Neuronal stem cell (in vitro differentiated cells): ENCODE measurements around the gene RSRP1.
A peak's percentile ranks its signal among the peaks of the same experiment; 100 is the strongest.
"Not testable (repeated sequence)": the region's sequence is repeated elsewhere in the genome, so short reads cannot be mapped to it uniquely, and the experiment has no call there.

Experiments used
- DNase-seq: peaks from one replicate; pipeline ENCODE4 v3.0.0-alpha.2; 2013; ENCODE audit warnings: low spot score
- H2AFZ ChIP-seq: one replicate; pipeline ENCODE4 v1.6.1; 2013; ENCODE audit warnings: mild to moderate bottlenecking, low read length, inconsistent platforms
- H2AK5ac ChIP-seq: 2 replicates; pipeline ENCODE4 v1.6.1; 2013; ENCODE audit warnings: low read depth, mild to moderate bottlenecking, inconsistent platforms, low read length, moderate library complexity, mixed read lengths
- H2BK120ac ChIP-seq: 2 replicates; pipeline ENCODE4 v1.6.1; 2013; ENCODE audit warnings: low read depth, mild to moderate bottlenecking, inconsistent platforms, low read length, moderate library complexity, mixed read lengths
- H2BK12ac ChIP-seq: one replicate; pipeline ENCODE4 v1.6.1; 2013; ENCODE audit warnings: low read length, inconsistent platforms
- H2BK15ac ChIP-seq: 2 replicates; pipeline ENCODE4 v1.6.1; 2013; ENCODE audit warnings: mild to moderate bottlenecking, low read length, inconsistent platforms, mixed read lengths
- H2BK5ac ChIP-seq: one replicate; pipeline ENCODE4 v1.6.1; 2013; ENCODE audit warnings: inconsistent platforms, mild to moderate bottlenecking, low read length, moderate library complexity
- H3K14ac ChIP-seq: one replicate; pipeline ENCODE4 v1.6.1; 2013; ENCODE audit warnings: low read length, inconsistent platforms
- H3K18ac ChIP-seq: 2 replicates; pipeline ENCODE4 v1.6.1; 2013; ENCODE audit warnings: low read length, inconsistent platforms
- H3K23ac ChIP-seq: 2 replicates; pipeline ENCODE4 v1.6.1; 2013; ENCODE audit warnings: low read depth, mild to moderate bottlenecking, mixed read lengths, low read length, inconsistent platforms; ENCODE audit not compliant: poor library complexity
- H3K27ac ChIP-seq: replicated peaks from 3 replicates; pipeline ENCODE4 v1.5.1; 2013; ENCODE audit warnings: low read length, inconsistent platforms
- H3K27me3 ChIP-seq, 3 experiments: 2 replicates each; pipeline ENCODE4 v1.6.1; 2013; ENCODE audit warnings: low read length in 3 of 3, mild to moderate bottlenecking in 2 of 3, inconsistent platforms in 1 of 3, low read depth in 1 of 3, mixed read lengths in 1 of 3, moderate library complexity in 1 of 3; ENCODE audit not compliant: control insufficient read depth in 3 of 3, insufficient read depth in 3 of 3
- H3K36me3 ChIP-seq, 2 donors: replicated peaks in 1 of 2; 2 replicates each; pipeline ENCODE4 v1.6.1; 2013; ENCODE audit warnings: low read length in 2 of 2; ENCODE audit not compliant: control insufficient read depth in 2 of 2, insufficient read depth in 2 of 2
- H3K4ac ChIP-seq: 2 replicates; pipeline ENCODE4 v1.6.1; 2013; ENCODE audit warnings: inconsistent platforms, mild to moderate bottlenecking, low read length, moderate library complexity
- H3K4me1 ChIP-seq, 2 donors: 1 replicate in 1 of 2; 2 replicates in 1 of 2; pipeline ENCODE4 v1.6.1; 2013; ENCODE audit warnings: low read length in 2 of 2, low read depth in 1 of 2; ENCODE audit not compliant: control insufficient read depth in 2 of 2, insufficient read depth in 1 of 2
- H3K4me2 ChIP-seq: one replicate; pipeline ENCODE4 v1.6.1; 2013; ENCODE audit warnings: mild to moderate bottlenecking, low read length, inconsistent platforms; ENCODE audit not compliant: insufficient read depth, poor library complexity, severe bottlenecking
- H3K4me3 ChIP-seq, 2 donors: 2 replicates each; pipeline ENCODE4 v1.5.1; 2013; ENCODE audit warnings: low read length in 2 of 2, mild to moderate bottlenecking in 2 of 2, inconsistent platforms in 1 of 2, moderate library complexity in 1 of 2
- H3K79me1 ChIP-seq: one replicate; pipeline ENCODE4 v1.6.1; 2013; ENCODE audit warnings: low read depth, mild to moderate bottlenecking, inconsistent platforms, low read length, moderate library complexity
- H3K9ac ChIP-seq: one replicate; pipeline ENCODE4 v1.6.1; 2013; ENCODE audit warnings: mild to moderate bottlenecking, low read depth, low read length, inconsistent platforms; ENCODE audit not compliant: poor library complexity
- H3K9me3 ChIP-seq, 2 donors: replicated peaks in 1 of 2; 2 replicates each; pipeline versions ENCODE3 to v1.6.1; 2013; ENCODE audit warnings: low read length in 2 of 2, mild to moderate bottlenecking in 2 of 2, inconsistent platforms in 1 of 2, low read depth in 1 of 2, mixed read lengths in 1 of 2, moderate library complexity in 1 of 2; ENCODE audit not compliant: control insufficient read depth in 2 of 2, insufficient read depth in 1 of 2
- H4K8ac ChIP-seq: one replicate; pipeline ENCODE4 v1.6.1; 2013; ENCODE audit warnings: low read depth, mild to moderate bottlenecking, inconsistent platforms, low read length, moderate library complexity
- H4K91ac ChIP-seq: one replicate; pipeline ENCODE4 v1.6.1; 2013; ENCODE audit warnings: low read length, low read depth, mild to moderate bottlenecking, inconsistent platforms; ENCODE audit not compliant: poor library complexity
- WGBS, 2 donors: extraction: QIAGEN DNeasy Blood & Tissue Kit; methylation state at CpG; one replicate each; pipeline ENCODE4 v1.1.7; 2013; ENCODE audit warnings: missing lambda C conversion rate in 2 of 2, mixed read lengths in 1 of 2; ENCODE audit not compliant: insufficient read length in 2 of 2, insufficient replicate concordance in 1 of 2; ENCODE audit errors: extremely low coverage in 2 of 2; 5-methylcytosine and 5-hydroxymethylcytosine counted together

Gene RSRP1

GRCh38 chr1:25290043-25290442 lies 42.8 kb upstream of the RSRP1 start:
- WGBS, 2 donors: no CpG with 5 or more reads among the region's 6 CpGs
- H4K8ac ChIP-seq, H2BK120ac ChIP-seq, H3K27me3 ChIP-seq, H3K18ac ChIP-seq, H2AFZ ChIP-seq, H3K36me3 ChIP-seq, H4K91ac ChIP-seq, H2BK12ac ChIP-seq, H3K4me3 ChIP-seq, H2AK5ac ChIP-seq, H3K27ac ChIP-seq, H3K14ac ChIP-seq, H3K9me3 ChIP-seq, H2BK15ac ChIP-seq, H3K79me1 ChIP-seq, H2BK5ac ChIP-seq, H3K4me1 ChIP-seq, H3K4me2 ChIP-seq, DNase-seq, H3K9ac ChIP-seq, H3K23ac ChIP-seq, H3K4ac ChIP-seq: not testable (repeated sequence)

- no CpG with 5 or more reads among the region's 8 CpGs for WGBS, 2 donors
- not testable (repeated sequence) for H2AFZ ChIP-seq, H3K4me1 ChIP-seq, H3K9ac ChIP-seq, H3K9me3 ChIP-seq, H2BK120ac ChIP-seq, H4K91ac ChIP-seq, H3K4me3 ChIP-seq, DNase-seq, H3K79me1 ChIP-seq, H3K4me2 ChIP-seq, H2AK5ac ChIP-seq, H3K23ac ChIP-seq, H4K8ac ChIP-seq, H3K27me3 ChIP-seq, H3K14ac ChIP-seq, H2BK15ac ChIP-seq, H2BK5ac ChIP-seq, H3K27ac ChIP-seq, H2BK12ac ChIP-seq, H3K4ac ChIP-seq, H3K18ac ChIP-seq, H3K36me3 ChIP-seq
Observed at GRCh38 chr1:25288573-25289101, 41.4 kb upstream of the RSRP1 start.

- not testable (repeated sequence) for H2BK120ac ChIP-seq, H4K91ac ChIP-seq, H2BK5ac ChIP-seq, H3K4me2 ChIP-seq, H3K36me3 ChIP-seq, H3K27ac ChIP-seq, H3K14ac ChIP-seq, H2AFZ ChIP-seq, H3K9me3 ChIP-seq, H3K79me1 ChIP-seq, H3K4me3 ChIP-seq, H2AK5ac ChIP-seq, H2BK12ac ChIP-seq, H3K4me1 ChIP-seq, H3K27me3 ChIP-seq, H3K18ac ChIP-seq, H3K23ac ChIP-seq, H3K9ac ChIP-seq, H4K8ac ChIP-seq, H3K4ac ChIP-seq, H2BK15ac ChIP-seq
- no CpG with 5 or more reads among the region's 6 CpGs for WGBS, 2 donors
- peak; percentile 3 for DNase-seq
Observed at GRCh38 chr1:25287164-25287563, 39.9 kb upstream of the RSRP1 start.

- H2AK5ac ChIP-seq, H3K4me1 ChIP-seq, H2BK12ac ChIP-seq, H3K27ac ChIP-seq, H3K79me1 ChIP-seq, H3K36me3 ChIP-seq, H3K27me3 ChIP-seq, H3K9me3 ChIP-seq, H3K9ac ChIP-seq, DNase-seq, H2AFZ ChIP-seq, H3K23ac ChIP-seq, H3K4me2 ChIP-seq, H3K14ac ChIP-seq, H2BK5ac ChIP-seq, H4K8ac ChIP-seq, H2BK120ac ChIP-seq, H3K18ac ChIP-seq, H3K4ac ChIP-seq, H2BK15ac ChIP-seq, H4K91ac ChIP-seq, H3K4me3 ChIP-seq: not testable (repeated sequence)
- whole genome bisulfite sequencing, 2 donors: no CpG with 5 or more reads among the region's 3 CpGs
Observed at GRCh38 chr1:25285862-25286261, 38.6 kb upstream of the RSRP1 start.
